Activated T-cell treated with anti-CD3 and anti-CD28 coated beads, Interleukin-2, amount 50 U/mL, for 72 hours (primary cell): Measurements from ENCODE around the gene DEUP1. TPM values are rescaled to one million over a fixed set of nuclear protein-coding genes. Genes with fewer than 3 reads are reported as not detected.

Experiments
- ATAC-seq, 2 donors: fragments of 150-1000 bp; cut with Tn5 transposase; replicated peaks in 1 of 2; 2 replicates each; pipeline ENCODE4 v1.10.0; 2021; ENCODE audit warnings: moderate library complexity in 2 of 2, mild to moderate bottlenecking in 1 of 2
- DNase-seq, 2 donors: peaks; one replicate each; pipeline ENCODE4 v3.0.0; 2021 to 2022; ENCODE audit warnings: mixed read lengths in 1 of 2
- H3K27ac Mint-ChIP-seq: one replicate; pipeline ENCODE4 v1.8.0; 2022; ENCODE audit warnings: mild to moderate bottlenecking, moderate library complexity, mixed read lengths
- H3K27me3 Mint-ChIP-seq: one replicate; pipeline ENCODE4 v1.8.0; 2022; ENCODE audit warnings: low read depth, mixed read lengths
- H3K36me3 Mint-ChIP-seq, 2 donors: one replicate each; pipeline ENCODE4 v1.8.0; 2022; ENCODE audit warnings: mixed read lengths in 2 of 2, mild to moderate bottlenecking in 1 of 2; ENCODE audit not compliant: insufficient read depth in 2 of 2
- H3K4me1 Mint-ChIP-seq: one replicate; pipeline ENCODE4 v1.8.0; 2022; ENCODE audit warnings: low read depth, mixed read lengths
- H3K4me3 Mint-ChIP-seq, 2 donors: one replicate each; pipeline ENCODE4 v1.8.0; 2022; ENCODE audit warnings: mild to moderate bottlenecking in 2 of 2, mixed read lengths in 2 of 2, moderate library complexity in 2 of 2
- H3K9me3 Mint-ChIP-seq, 2 donors: one replicate each; pipeline ENCODE4 v1.8.0; 2022; ENCODE audit warnings: mixed read lengths in 2 of 2
- total RNA-seq, 2 donors: library from RNA; stranded (reverse); gene quantifications; one replicate each; pipeline ENCODE4 v1.2.3, GENCODE V29; 2022

DEUP1 gene
- total RNA-seq, 2 donors from 2014 or later: not detected

GRCh38 chr11:93487032-93487483 is 156.5 kb downstream of the DEUP1 start:
- no peak for ATAC-seq
- Mint-ChIP-seq H3K4me1 (no peaks in the 10 kb centered on the region), H3K27ac (no peak overlapping the region), H3K27me3 (no peaks in the 10 kb centered on the region), H3K4me3 (no peak overlapping the region), H3K36me3 (no peaks in the 10 kb centered on the region), H3K9me3 (no peaks in the 10 kb centered on the region)
- DNase-seq: no peak

Other genes starting within 250 kb of the DEUP1 start
- 10 to 100 TPM; 18.0 to 20.2 TPM for gene SLC36A4, start 132.8 kb upstream of the DEUP1 start, total RNA-seq
- gene SMCO4, start 212.6 kb downstream of the DEUP1 start, total RNA-seq: 10 to 100 TPM; 28.4 to 36.1 TPM